Measurements from ENCODE around the gene TIMMDC1. TPM values are rescaled to one million over a fixed set of nuclear protein-coding genes. Genes with fewer than 3 reads are reported as not detected.

TIMMDC1 gene
- total and polyA plus RNA-seq, 2 of the 13 experiments (the other 11 are each of a cell fraction or from before 2014, with no cell fraction given): 50.0 to 77.8 TPM

- Histone ChIP-seq H2AFZ (ENCODE audit: low read length) (no peak overlapping the region), H4K20me1 (ENCODE audit: insufficient read depth, low read length) (no peaks in the 10 kb centered on the region), H3K4me3 (replicated peaks in 1 of 3; ENCODE audit: insufficient read depth in 1 of 3, low read depth in 2 of 3, low read length in 3 of 3) (no peak overlapping the region), H3K4me1 (ENCODE audit: insufficient read depth, low read length) (no peaks in the 10 kb centered on the region), H3K4me2 (ENCODE audit: low read depth, low read length) (no peak overlapping the region), H3K9ac (ENCODE audit: insufficient read depth, low read depth, low read length) (no peak overlapping the region), H3K27me3 (ENCODE audit: control insufficient read depth in 1 of 2, insufficient read depth in 2 of 2, low read length in 2 of 2) (peaks cover 0 to 4% of the 10 kb centered on the region in 2 experiments; a peak in 2 of 5 replicates), H3K27ac (ENCODE audit: extremely low read length, insufficient read depth, low read length) (no peak overlapping the region), H3K79me2 (ENCODE audit: insufficient read depth, low read length) (no peaks in the 10 kb centered on the region), H3K9me3 (ENCODE audit: low read length) (no peaks in the 10 kb centered on the region), H3K36me3 (replicated peaks in 1 of 2; ENCODE audit: control insufficient read depth in 1 of 2, insufficient read depth in 2 of 2, low read length in 2 of 2) (no peaks in the 10 kb centered on the region)
- CTCF ChIA-PET (ENCODE audit: low intra/inter-chr PET ratio, low total read pairs): no interaction called here
- POLR2A ChIA-PET: no interaction called here
- 28% methylated on average over 5 of the region's 5 CpGs for WGBS (ENCODE audit: low lambda C conversion rate)
- intact Hi-C loops (cut with micrococcal nuclease; ENCODE audit: unreplicated experiment) (no loop called here), in situ Hi-C loops (cut with HindIII; ENCODE audit: extremely low pct_ligation_motif_present, low pct_unique_long_range_greater_than_20kb) (no loop called here)
- BruUV-seq (replicated peaks): no TSS peak
- no peak for ATAC-seq
- TF ChIP-seq DNMT1 (CRISPR knock-in tag; IDR thresholded peaks at IDR 0.05) (no peak), KAT8 (CRISPR knock-in tag; IDR thresholded peaks at IDR 0.05) (no peak), ETS1 (CRISPR knock-in tag; IDR thresholded peaks at IDR 0.05) (no peak), PPARG (CRISPR knock-in tag; conservative IDR thresholded peaks at IDR 0.05) (no peak), NFYC (CRISPR knock-in tag; IDR thresholded peaks at IDR 0.05) (no peak), ZNF564 (CRISPR knock-in tag; IDR thresholded peaks at IDR 0.05) (no peak), FOXM1 (CRISPR knock-in tag; IDR thresholded peaks at IDR 0.05) (no peak), ZNF10 (CRISPR knock-in tag; IDR thresholded peaks at IDR 0.05; ENCODE audit: borderline replicate concordance, low read depth) (no peak), ZNF138 (CRISPR knock-in tag; IDR thresholded peaks at IDR 0.05; ENCODE audit: low read depth) (no peak), PHB2 (IDR thresholded peaks at IDR 0.05; ENCODE audit: partially characterized antibody) (no peak), RAD51 (IDR thresholded peaks at IDR 0.05; ENCODE audit: borderline replicate concordance) (no peak), AHDC1 (CRISPR knock-in tag; IDR thresholded peaks at IDR 0.05; ENCODE audit: borderline replicate concordance) (no peak), TBX3 (IDR thresholded peaks at IDR 0.05; ENCODE audit: borderline replicate concordance) (no peak), SETDB1 (CRISPR knock-in tag; IDR thresholded peaks at IDR 0.05; ENCODE audit: borderline replicate concordance) (no peak), SP2 (CRISPR knock-in tag; IDR thresholded peaks at IDR 0.05) (no peak), KAT2B (IDR thresholded peaks at IDR 0.05; ENCODE audit: borderline replicate concordance, low read depth, low read length) (no peak)
- no peak for FAIRE-seq
- no peak for DNase-seq (ENCODE audit: low spot score)
Observed at GRCh38 chr3:119570229-119570628, 71.9 kb downstream of the TIMMDC1 start.

Measured in HepG2 (cell line).